H1 (cell line): ENCODE measurements around the gene BAX. TPM values are rescaled to one million over a fixed set of nuclear protein-coding genes. Genes with fewer than 3 reads are reported as not detected.

Experiments used
- CTCF ChIA-PET: fragments of 300-600 bp; sonication (Branson Sonifier 250); formaldehyde crosslinking; loops from one replicate; lab custom pipeline; 2021; ENCODE audit not compliant: partially characterized antibody; lab: Charles Lee
- POLR2A ChIA-PET: fragments of 300-600 bp; sonication (Branson Sonifier 250); formaldehyde crosslinking; loops from one replicate; lab custom pipeline; 2021; ENCODE audit warnings: inconsistent platforms; ENCODE audit not compliant: partially characterized antibody; lab: Charles Lee
- DNase-seq, 2 experiments: peaks; one replicate each; pipeline versions ENCODE4 v3.0.0 to v3.0.0-alpha.2; 2010 to 2022; ENCODE audit warnings: low spot score in 2 of 2, low read depth in 1 of 2, mixed read lengths in 1 of 2
- FAIRE-seq: peaks from 2 replicates; lab custom pipeline; 2011; peaks lifted over from hg19 to GRCh38; lab: Jason Lieb, UNC
- H2AFZ ChIP-seq: 2 replicates; pipeline ENCODE4 v1.8.1; 2012; ENCODE audit warnings: low read length, inconsistent platforms
- H2AK5ac ChIP-seq: 2 replicates; pipeline ENCODE4 v1.6.1; 2013; ENCODE audit warnings: low read depth, low read length
- H2BK120ac ChIP-seq: replicated peaks from 2 replicates; pipeline ENCODE3; 2013; ENCODE audit warnings: low read depth, low read length, inconsistent platforms
- H2BK12ac ChIP-seq: 2 replicates; pipeline ENCODE4 v1.6.1; 2013; ENCODE audit warnings: low read depth, low read length
- H2BK15ac ChIP-seq: 2 replicates; pipeline ENCODE4 v1.6.1; 2013; ENCODE audit warnings: low read length
- H2BK20ac ChIP-seq: 2 replicates; pipeline ENCODE4 v1.6.1; 2013; ENCODE audit warnings: low read length
- H2BK5ac ChIP-seq: 2 replicates; pipeline ENCODE4 v1.6.1; 2013; ENCODE audit warnings: low read depth, low read length
- H3K14ac ChIP-seq: 2 replicates; pipeline ENCODE4 v1.6.1; 2013; ENCODE audit warnings: inconsistent platforms; ENCODE audit not compliant: insufficient read length
- H3K18ac ChIP-seq: 2 replicates; pipeline ENCODE4 v1.6.1; 2013; ENCODE audit warnings: low read length; ENCODE audit errors: extremely low read depth
- H3K23ac ChIP-seq: 2 replicates; pipeline ENCODE4 v1.6.1; 2013; ENCODE audit warnings: inconsistent platforms; ENCODE audit not compliant: insufficient read length
- H3K23me2 ChIP-seq: 2 replicates; pipeline ENCODE4 v1.6.1; 2013; ENCODE audit warnings: low read depth, low read length
- H3K27ac ChIP-seq: 2 replicates; pipeline ENCODE4 v1.6.1; 2011; ENCODE audit warnings: low read depth, low read length, inconsistent platforms
- H3K27me3 ChIP-seq, 4 experiments: replicated peaks in 1 of 4; 1 replicate in 1 of 4; 2 replicates in 3 of 4; pipeline versions ENCODE4 v1.6.1 to v1.8.1; 2011 to 2013; ENCODE audit warnings: low read length in 3 of 4, mild to moderate bottlenecking in 3 of 4, inconsistent platforms in 2 of 4, mixed read lengths in 2 of 4, moderate library complexity in 1 of 4; ENCODE audit not compliant: control insufficient read depth in 3 of 4, insufficient read depth in 3 of 4; ENCODE audit errors: extremely low read depth in 1 of 4
- H3K36me3 ChIP-seq, 4 experiments: 2 replicates each; pipeline versions ENCODE4 v1.6.1 to v1.8.1; 2011 to 2013; ENCODE audit warnings: mild to moderate bottlenecking in 4 of 4, low read length in 3 of 4, moderate library complexity in 2 of 4, control low read depth in 1 of 4, inconsistent platforms in 1 of 4; ENCODE audit not compliant: insufficient read depth in 4 of 4, control insufficient read depth in 2 of 4
- H3K4ac ChIP-seq: replicated peaks from 2 replicates; pipeline ENCODE3; 2013; ENCODE audit warnings: low read length, low read depth, mixed read lengths, inconsistent platforms; ENCODE audit not compliant: insufficient read length
- H3K4me1 ChIP-seq, 4 experiments: replicated peaks in 1 of 4; 1 replicate in 1 of 4; 2 replicates in 3 of 4; pipeline versions ENCODE4 v1.6.1 to v1.8.1; 2011 to 2013; ENCODE audit warnings: low read length in 3 of 4, inconsistent platforms in 2 of 4, mixed read lengths in 1 of 4; ENCODE audit not compliant: insufficient read depth in 4 of 4, control insufficient read depth in 3 of 4
- H3K4me2 ChIP-seq, 2 experiments: 2 replicates each; pipeline versions ENCODE4 v1.6.1 to v1.8.1; 2011 to 2013; ENCODE audit warnings: low read depth in 2 of 2, low read length in 2 of 2, control low read depth in 1 of 2, inconsistent platforms in 1 of 2, mild to moderate bottlenecking in 1 of 2; ENCODE audit not compliant: insufficient read depth in 1 of 2
- H3K4me3 ChIP-seq, 4 experiments: fragments of 200-600, 300-600 bp in 1 of 4; sonication (generic), shearing (Covaris generic), sonication (Bioruptor Twin) in 1 of 4; 2 replicates each; pipeline versions ENCODE4 v1.5.1 to v1.8.1; 2011 to 2016; ENCODE audit warnings: low read length in 4 of 4, low read depth in 3 of 4, control low read depth in 2 of 4, inconsistent platforms in 2 of 4, mild to moderate bottlenecking in 2 of 4, mixed read lengths in 1 of 4, moderate library complexity in 1 of 4; ENCODE audit not compliant: insufficient read depth in 2 of 4; ENCODE audit errors: extremely low read depth in 1 of 4
- H3K56ac ChIP-seq: replicated peaks from 2 replicates; pipeline ENCODE3; 2013; ENCODE audit warnings: low read depth, mild to moderate bottlenecking, mixed read lengths, low read length, inconsistent platforms; ENCODE audit not compliant: insufficient read length
- H3K79me1 ChIP-seq: 2 replicates; pipeline ENCODE4 v1.6.1; 2013; ENCODE audit warnings: low read depth, low read length, control low read depth
- H3K79me2 ChIP-seq, 2 experiments: 2 replicates each; pipeline versions ENCODE4 v1.6.1 to v1.8.1; 2012 to 2013; ENCODE audit warnings: low read length in 2 of 2, mild to moderate bottlenecking in 2 of 2, inconsistent platforms in 1 of 2; ENCODE audit not compliant: insufficient read depth in 2 of 2, control insufficient read depth in 1 of 2
- H3K9ac ChIP-seq, 4 experiments: replicated peaks in 1 of 4; 1 replicate in 1 of 4; 2 replicates in 3 of 4; pipeline versions ENCODE4 v1.6.1 to v1.8.1; 2011 to 2013; ENCODE audit warnings: low read depth in 3 of 4, low read length in 3 of 4, control low read depth in 2 of 4, mild to moderate bottlenecking in 2 of 4, moderate library complexity in 2 of 4, inconsistent platforms in 1 of 4; ENCODE audit errors: extremely low read depth in 1 of 4
- H3K9me3 ChIP-seq, 2 experiments: 2 replicates each; pipeline versions ENCODE4 v1.6.1 to v1.8.1; 2012 to 2013; ENCODE audit warnings: mild to moderate bottlenecking in 2 of 2, moderate library complexity in 2 of 2, control low read depth in 1 of 2, inconsistent platforms in 1 of 2, low read depth in 1 of 2, low read length in 1 of 2, mixed read lengths in 1 of 2; ENCODE audit not compliant: insufficient read depth in 2 of 2
- H4K20me1 ChIP-seq, 2 experiments: replicated peaks in 1 of 2; 2 replicates each; pipeline versions ENCODE3 to v1.8.1; 2011 to 2013; ENCODE audit warnings: inconsistent platforms in 2 of 2, low read length in 2 of 2, mild to moderate bottlenecking in 1 of 2; ENCODE audit not compliant: insufficient read depth in 2 of 2, control insufficient read depth in 1 of 2
- H4K5ac ChIP-seq: 2 replicates; pipeline ENCODE4 v1.6.1; 2013; ENCODE audit warnings: low read length, low read depth, mixed read lengths, inconsistent platforms; ENCODE audit not compliant: insufficient read length
- H4K8ac ChIP-seq: 2 replicates; pipeline ENCODE4 v1.8.0; 2013; ENCODE audit warnings: mild to moderate bottlenecking, moderate library complexity, low read length, inconsistent platforms; ENCODE audit not compliant: insufficient read depth; ENCODE audit errors: extremely low read depth
- H4K91ac ChIP-seq: replicated peaks from 2 replicates; pipeline ENCODE3; 2013; ENCODE audit warnings: low read length, mixed read lengths, inconsistent platforms; ENCODE audit not compliant: insufficient read length
- CBX8 ChIP-seq: fragments of 300-800, 300-1000 bp; sonication (generic); IDR thresholded peaks from 2 replicates; pipeline ENCODE4 v1.7.1; 2016; ENCODE audit warnings: low read depth, low read length, borderline replicate concordance
- CHD1 ChIP-seq: IDR thresholded peaks from 2 replicates; pipeline ENCODE4 v1.6.1; 2012; ENCODE audit warnings: low read depth, low read length, improper control_type of control experiment
- CTBP2 ChIP-seq: IDR thresholded peaks from 2 replicates; pipeline ENCODE4 v1.7.0; 2011; ENCODE audit warnings: borderline replicate concordance, mild to moderate bottlenecking, moderate library complexity, mixed read lengths, low read length; ENCODE audit not compliant: insufficient read depth, insufficient read length
- E2F6 ChIP-seq: IDR thresholded peaks from 2 replicates; pipeline ENCODE4 v1.6.1; 2012; ENCODE audit warnings: inconsistent platforms
- EGR1 ChIP-seq: IDR thresholded peaks from 2 replicates; pipeline ENCODE4 v1.6.1; 2011; ENCODE audit warnings: low read depth, low read length, borderline replicate concordance
- EP300 ChIP-seq, 2 experiments: IDR thresholded peaks; 1 replicate in 1 of 2; 2 replicates in 1 of 2; pipeline ENCODE4 v1.6.1; 2011 to 2012; ENCODE audit warnings: low read depth in 2 of 2, low read length in 2 of 2, mild to moderate bottlenecking in 2 of 2, borderline replicate concordance in 1 of 2, inconsistent platforms in 1 of 2, moderate library complexity in 1 of 2
- GTF2F1 ChIP-seq: IDR thresholded peaks from 2 replicates; pipeline ENCODE4 v1.6.1; 2012; ENCODE audit warnings: low read depth, low read length, improper control_type of control experiment, borderline replicate concordance
- POU5F1 ChIP-seq: IDR thresholded peaks from 2 replicates; pipeline ENCODE4 v1.6.1; 2011; ENCODE audit warnings: low read depth, mild to moderate bottlenecking, low read length, moderate library complexity
- RNF2 ChIP-seq: fragments of 200-900, 300-1000 bp; sonication (generic); IDR thresholded peaks from 2 replicates; pipeline ENCODE4 v1.7.1; 2016; ENCODE audit warnings: borderline replicate concordance, low read depth, mild to moderate bottlenecking, antibody characterized with exemption, low read length; ENCODE audit not compliant: poor library complexity, severe bottlenecking; ENCODE audit errors: missing control alignments
- TAF1 ChIP-seq: IDR thresholded peaks from 2 replicates; pipeline ENCODE4 v1.6.1; 2011; ENCODE audit warnings: mild to moderate bottlenecking, low read depth, low read length
- YY1 ChIP-seq: IDR thresholded peaks from 2 replicates; pipeline ENCODE4 v1.6.1; 2011; ENCODE audit warnings: low read depth, mild to moderate bottlenecking, low read length
- WGBS, 2 experiments: shearing (Covaris generic) in 1 of 2; methylation state at CpG; one replicate each; pipeline versions ENCODE4 v1.1.6 to v1.1.7; 2013 to 2015; ENCODE audit warnings: low lambda C conversion rate in 2 of 2, mixed read lengths in 2 of 2, inconsistent platforms in 1 of 2, low coverage in 1 of 2, missing lambda C conversion rate in 1 of 2; ENCODE audit not compliant: insufficient replicate concordance in 2 of 2, insufficient coverage in 1 of 2, insufficient read length in 1 of 2; ENCODE audit errors: extremely low coverage in 1 of 2, missing lambda C conversion rate in 1 of 2; 5-methylcytosine and 5-hydroxymethylcytosine counted together
- polyA plus RNA-seq, 7 experiments: library from polyadenylated mRNA; depleted of rRNA in 3 of 7; stranded (reverse) in 5 of 7; unstranded in 2 of 7; fragments of >200 nt in 5 of 7; fragments of 200-250 nt in 2 of 7; gene quantifications; 1 replicate in 5 of 7; 2 replicates in 1 of 7; 4 replicates in 1 of 7; pipeline versions ENCODE4 v1.2.1 to v1.2.3, GENCODE V29; 2011 to 2013; ENCODE audit warnings: missing spikeins in 2 of 7, mixed read lengths in 2 of 7
- total RNA-seq: library from RNA; stranded (reverse); fragmentation: NEBNext Ultra II Directional; extraction: Animal tissue kit (Norgen Biotek cat#: 25700); gene quantifications from 2 replicates; pipeline ENCODE4 v1.2.1, GENCODE V29; 2021
- TF ChIP-seq, protein P1 (sequence below): IDR thresholded peaks from 2 replicates; pipeline ENCODE4 v1.6.1; 2011; ENCODE audit warnings: low read length, improper control_type of control experiment

BAX gene
- total and polyA plus RNA-seq, 2 of the 8 experiments (the other 6 are each of a cell fraction or from before 2014, with no cell fraction given), result 257 to 346 TPM

DNA sequence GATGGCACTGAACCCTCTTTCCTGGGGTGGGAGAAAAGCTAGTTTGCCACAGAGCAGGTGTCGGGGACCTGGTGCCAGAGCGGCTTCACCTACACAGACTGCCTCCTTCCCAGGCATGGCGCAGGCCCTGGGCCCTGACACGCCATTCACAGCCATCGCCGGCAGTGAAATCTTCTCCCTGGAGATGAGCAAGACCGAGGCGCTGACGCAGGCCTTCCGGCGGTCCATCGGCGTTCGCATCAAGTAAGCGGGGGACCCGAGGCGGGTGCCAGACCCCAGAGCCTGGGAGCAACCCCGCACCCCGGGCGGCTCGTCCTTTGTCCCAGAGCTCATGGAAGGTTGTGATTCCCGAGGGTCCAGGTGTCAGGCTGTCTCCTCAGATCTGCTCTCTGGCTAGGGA lies 52.2 kb downstream of the BAX start:
- no peak overlapping the region for H3K4me3 ChIP-seq
- H3K27me3 ChIP-seq, result no peaks in the 10 kb centered on the region
- no peak overlapping the region for H2AK5ac ChIP-seq
- no peak overlapping the region for H3K23ac ChIP-seq
- no peak overlapping the region for H4K8ac ChIP-seq
- no peaks in the 10 kb centered on the region for H3K4me1 ChIP-seq
- no peak overlapping the region for H2BK12ac ChIP-seq
- H3K9me3 ChIP-seq, result no peaks in the 10 kb centered on the region
- no peak overlapping the region for H3K18ac ChIP-seq
- no peak overlapping the region for H3K4me2 ChIP-seq
- no peak overlapping the region for H2BK15ac ChIP-seq
- no peak overlapping the region for H4K91ac ChIP-seq
- H2AFZ ChIP-seq, result no peak overlapping the region
- ChIA-PET CTCF (interaction anchor here (1.5 to 6.2 kb wide), 2 partner anchors 8 to 11 kb away, joined by 6 to 66 read pairs; partner anchors contain the start of gene LHB), POLR2A (no interaction called here)
- H3K23me2 ChIP-seq, result no peaks in the 10 kb centered on the region
- H3K27ac ChIP-seq, result no peak overlapping the region
- no peak overlapping the region for H3K4ac ChIP-seq
- peaks cover 2% of the 10 kb centered on the region; the same call in 1 of the 2 replicates for H3K79me1 ChIP-seq
- FAIRE-seq (no peak), DNase-seq (no peak)
- H2BK20ac ChIP-seq, result no peak overlapping the region
- no peak overlapping the region for H3K56ac ChIP-seq
- no peaks in the 10 kb centered on the region for H3K79me2 ChIP-seq
- peaks cover 3 to 14% of the 10 kb centered on the region in 2 experiments for H4K20me1 ChIP-seq
- 85% methylated on average over 13 of the region's 22 CpGs; no CpG with 5 or more reads in 1 of the 2 experiments for WGBS, 2 experiments
- H4K5ac ChIP-seq, result no peak overlapping the region
- H2BK120ac ChIP-seq, result no peak overlapping the region
- no peak overlapping the region for H3K9ac ChIP-seq
- H2BK5ac ChIP-seq, result no peak overlapping the region
- no peak overlapping the region for H3K14ac ChIP-seq
- H3K36me3 ChIP-seq, result peaks cover 18 to 54% (median 41%) of the 10 kb centered on the region in 4 experiments
- TF ChIP-seq GTF2F1 (no peak), CHD1 (no peak), POU5F1 (no peak), EP300 (IDR thresholded peaks at IDR 0.05; ENCODE audit: borderline replicate concordance in 1 of 2, low read depth in 2 of 2, low read length in 2 of 2) (no peak), RNF2 (no peak), YY1 (no peak), CTBP2 (no peak), EGR1 (no peak), E2F6 (no peak), TAF1 (no peak), CBX8 (no peak)
- TF ChIP-seq, protein P1, sequence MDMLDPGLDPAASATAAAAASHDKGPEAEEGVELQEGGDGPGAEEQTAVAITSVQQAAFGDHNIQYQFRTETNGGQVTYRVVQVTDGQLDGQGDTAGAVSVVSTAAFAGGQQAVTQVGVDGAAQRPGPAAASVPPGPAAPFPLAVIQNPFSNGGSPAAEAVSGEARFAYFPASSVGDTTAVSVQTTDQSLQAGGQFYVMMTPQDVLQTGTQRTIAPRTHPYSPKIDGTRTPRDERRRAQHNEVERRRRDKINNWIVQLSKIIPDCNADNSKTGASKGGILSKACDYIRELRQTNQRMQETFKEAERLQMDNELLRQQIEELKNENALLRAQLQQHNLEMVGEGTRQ, result no peak
